ENCODE measurements around the gene RABL2A. TPM values are rescaled to one million over a fixed set of nuclear protein-coding genes. Genes with fewer than 3 reads are reported as not detected.
"Not testable (repeated sequence)": the region's sequence is repeated elsewhere in the genome, so short reads cannot be mapped to it uniquely, and the experiment has no call there.

Gene RABL2A
- total and polyA plus RNA-seq, 8 donors: 15.7 to 68.0 (median 53.4) TPM

DNA sequence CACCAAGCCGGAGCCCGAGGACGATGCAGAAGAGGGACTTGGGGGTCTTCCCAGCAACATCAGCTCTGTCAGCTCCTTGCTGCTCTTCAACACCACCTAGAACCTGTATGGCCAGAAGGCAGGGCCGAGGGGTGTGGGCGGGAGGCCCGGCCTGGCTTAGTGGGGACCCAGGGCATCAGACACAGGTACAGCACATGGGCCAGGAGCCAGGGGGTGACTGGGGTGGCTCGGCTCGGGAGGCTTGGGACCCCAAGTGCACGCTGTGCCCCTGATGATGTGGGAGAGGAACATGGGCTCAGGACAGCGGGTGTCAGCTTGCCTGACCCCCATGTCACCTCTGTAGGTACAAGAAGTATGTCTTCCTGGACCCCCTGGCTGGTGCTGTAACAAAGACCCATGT lies 31.3 kb upstream of the RABL2A start:
- H3K9me3 ChIP-seq; DNase-seq; H3K4me3 ChIP-seq; H3K27ac ChIP-seq; H3K36me3 ChIP-seq; ATAC-seq; intact Hi-C loops (cut with DNase I); H3K27me3 ChIP-seq: not testable (repeated sequence)
- peaks cover 0 to 11% of the 10 kb centered on the region in 2 donors for H3K4me1 ChIP-seq

DNA sequence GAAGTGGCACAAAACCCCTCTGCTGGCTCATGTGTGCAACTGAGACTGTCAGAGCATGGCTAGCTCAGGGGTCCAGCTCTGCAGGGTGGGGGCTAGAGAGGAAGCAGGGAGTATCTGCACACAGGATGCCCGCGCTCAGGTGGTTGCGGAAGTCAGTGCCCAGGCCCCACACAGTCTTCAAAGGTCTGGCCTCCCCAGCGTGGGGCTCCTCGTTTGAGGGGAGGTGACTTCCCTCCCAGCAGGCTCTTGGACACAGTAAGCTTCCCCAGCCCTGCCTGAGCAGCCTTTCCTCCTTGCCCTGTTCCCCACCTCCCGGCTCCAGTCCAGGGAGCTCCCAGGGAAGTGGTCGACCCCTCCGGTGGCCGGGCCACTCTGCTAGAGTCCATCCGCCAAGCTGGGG lies 29.9 kb upstream of the RABL2A start:
- H3K36me3 ChIP-seq; ATAC-seq; H3K4me1 ChIP-seq; H3K4me3 ChIP-seq; H3K9me3 ChIP-seq; intact Hi-C loops (cut with DNase I); H3K27ac ChIP-seq; DNase-seq; H3K27me3 ChIP-seq: not testable (repeated sequence)

DNA sequence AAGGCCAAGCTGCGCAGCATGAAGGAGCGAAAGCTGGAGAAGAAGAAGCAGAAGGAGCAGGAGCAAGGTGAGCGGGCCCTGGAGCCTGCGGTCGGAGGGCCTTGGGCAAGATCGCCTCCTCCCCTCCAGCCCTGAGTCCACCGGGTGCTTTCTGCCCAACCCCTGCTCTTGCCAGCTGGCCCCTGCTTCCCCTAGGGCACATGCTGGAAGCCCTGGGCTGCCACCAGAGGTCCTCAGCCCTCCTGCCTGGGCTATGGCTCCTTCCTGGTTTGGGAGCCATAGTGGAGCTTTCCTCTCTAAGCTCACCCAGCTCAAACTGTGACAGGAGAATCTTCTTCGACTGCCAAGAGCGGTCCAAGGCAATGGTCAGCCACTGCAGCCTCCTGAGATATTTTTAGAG lies 29.5 kb upstream of the RABL2A start:
- H3K36me3 ChIP-seq; H3K4me3 ChIP-seq; H3K27ac ChIP-seq; DNase-seq; H3K4me1 ChIP-seq; ATAC-seq; H3K9me3 ChIP-seq; intact Hi-C loops (cut with DNase I); H3K27me3 ChIP-seq: not testable (repeated sequence)

DNA sequence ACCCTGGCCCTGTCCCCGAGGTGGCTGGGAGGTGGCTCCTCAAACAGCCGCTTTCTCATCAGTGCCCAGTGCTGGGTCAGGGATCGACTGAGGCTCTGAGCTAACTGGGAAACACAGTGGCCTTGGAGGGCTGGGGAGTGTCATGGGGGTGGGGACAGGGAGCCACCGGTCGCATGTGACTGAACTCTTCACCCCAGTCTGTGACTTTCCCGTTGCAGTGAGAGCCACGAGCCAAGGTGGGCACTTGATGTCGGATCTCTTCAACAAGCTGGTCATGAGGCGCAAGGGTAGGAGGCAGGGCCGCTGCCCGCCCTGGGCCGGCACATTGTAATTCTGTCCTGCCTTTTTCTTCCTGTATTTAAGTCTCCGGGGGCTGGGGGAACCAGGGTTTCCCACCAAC lies 28.9 kb upstream of the RABL2A start:
- H3K27me3 ChIP-seq; H3K4me1 ChIP-seq; ATAC-seq; H3K9me3 ChIP-seq; H3K4me3 ChIP-seq; H3K27ac ChIP-seq; intact Hi-C loops (cut with DNase I); H3K36me3 ChIP-seq: not testable (repeated sequence)
- peak in 1 of 4 donors; percentile 55 for DNase-seq

DNA sequence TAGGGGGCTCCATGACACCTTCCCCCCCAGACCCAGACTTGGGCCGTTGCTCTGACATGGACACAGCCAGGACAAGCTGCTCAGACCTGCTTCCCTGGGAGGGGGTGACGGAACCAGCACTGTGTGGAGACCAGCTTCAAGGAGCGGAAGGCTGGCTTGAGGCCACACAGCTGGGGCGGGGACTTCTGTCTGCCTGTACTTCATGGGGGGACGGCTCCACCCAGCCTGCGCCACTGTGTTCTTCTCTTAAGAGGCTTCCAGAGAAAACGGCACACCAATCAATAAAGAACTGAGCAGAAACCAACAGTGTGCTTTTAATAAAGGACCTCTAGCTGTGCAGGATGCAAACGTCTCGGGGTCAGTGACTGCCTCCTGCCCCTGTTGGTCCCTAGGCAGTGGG lies 28.3 kb upstream of the RABL2A start:
- intact Hi-C loops (cut with DNase I); H3K27ac ChIP-seq; H3K36me3 ChIP-seq; ATAC-seq; H3K4me1 ChIP-seq; H3K4me3 ChIP-seq; DNase-seq; H3K27me3 ChIP-seq; H3K9me3 ChIP-seq: not testable (repeated sequence)

DNA sequence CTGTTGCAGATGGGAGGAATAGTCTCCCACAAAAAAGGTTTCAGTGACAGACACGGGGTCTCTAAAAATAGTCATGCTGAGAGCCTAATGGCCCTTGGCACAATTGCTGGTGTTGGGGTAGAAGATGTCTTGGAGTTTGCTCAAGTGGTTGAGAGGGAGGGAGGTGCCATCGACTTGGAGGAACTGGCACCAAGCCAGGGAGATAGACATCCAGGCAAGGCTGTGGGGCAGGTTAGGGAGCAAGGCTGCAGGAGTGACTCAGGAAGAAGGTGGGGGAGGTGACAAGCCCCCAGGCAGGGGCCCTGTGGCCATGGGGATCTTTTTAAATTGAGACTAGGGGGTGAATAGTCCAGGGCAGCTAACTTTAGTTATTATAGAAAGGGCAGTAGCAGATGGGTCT lies 27.9 kb upstream of the RABL2A start:
- H3K27ac ChIP-seq; DNase-seq; H3K9me3 ChIP-seq; H3K36me3 ChIP-seq; ATAC-seq; H3K4me3 ChIP-seq; H3K4me1 ChIP-seq; H3K27me3 ChIP-seq; intact Hi-C loops (cut with DNase I): not testable (repeated sequence)

DNA sequence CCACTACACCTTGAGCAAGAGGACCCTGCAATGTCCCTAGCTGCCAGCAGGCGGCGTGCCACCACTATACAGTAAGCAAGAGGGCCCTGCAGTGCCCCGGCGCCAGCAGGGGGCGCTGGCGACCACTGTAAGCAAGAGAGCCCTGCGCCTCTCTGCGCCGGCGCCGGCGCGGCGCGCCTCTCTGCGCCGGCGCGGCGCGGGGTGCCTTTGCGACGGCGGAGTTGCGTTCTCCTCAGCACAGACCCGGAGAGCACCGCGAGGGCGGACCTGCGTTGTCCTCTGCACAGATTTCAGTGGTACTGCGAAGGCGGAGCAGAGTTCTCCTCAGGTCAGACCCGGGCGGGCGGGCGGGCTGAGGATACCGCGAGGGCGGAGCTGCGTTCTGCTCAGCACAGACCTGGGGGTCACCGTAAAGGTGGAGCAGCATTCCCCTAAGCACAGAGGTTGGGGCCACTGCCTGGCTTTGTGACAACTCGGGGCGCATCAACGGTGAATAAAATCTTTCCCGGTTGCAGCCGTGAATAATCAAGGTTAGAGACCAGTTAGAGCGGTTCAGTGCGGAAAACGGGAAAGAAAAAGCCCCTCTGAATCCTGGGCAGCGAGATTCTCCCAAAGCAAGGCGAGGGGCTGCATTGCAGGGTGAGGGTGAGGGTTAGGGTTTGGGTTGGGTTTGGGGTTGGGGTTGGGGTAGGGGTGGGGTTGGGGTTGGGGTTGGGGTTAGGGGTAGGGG lies 24.9 kb upstream of the RABL2A start:
- H3K36me3 ChIP-seq; H3K27ac ChIP-seq; H3K27me3 ChIP-seq; H3K4me3 ChIP-seq; H3K4me1 ChIP-seq; ATAC-seq; H3K9me3 ChIP-seq; intact Hi-C loops (cut with DNase I): not testable (repeated sequence)
- DNase-seq: peak in 3 of 4 donors; percentile 49 to 87 (median 61)
- TF ChIP-seq, protein P1, sequence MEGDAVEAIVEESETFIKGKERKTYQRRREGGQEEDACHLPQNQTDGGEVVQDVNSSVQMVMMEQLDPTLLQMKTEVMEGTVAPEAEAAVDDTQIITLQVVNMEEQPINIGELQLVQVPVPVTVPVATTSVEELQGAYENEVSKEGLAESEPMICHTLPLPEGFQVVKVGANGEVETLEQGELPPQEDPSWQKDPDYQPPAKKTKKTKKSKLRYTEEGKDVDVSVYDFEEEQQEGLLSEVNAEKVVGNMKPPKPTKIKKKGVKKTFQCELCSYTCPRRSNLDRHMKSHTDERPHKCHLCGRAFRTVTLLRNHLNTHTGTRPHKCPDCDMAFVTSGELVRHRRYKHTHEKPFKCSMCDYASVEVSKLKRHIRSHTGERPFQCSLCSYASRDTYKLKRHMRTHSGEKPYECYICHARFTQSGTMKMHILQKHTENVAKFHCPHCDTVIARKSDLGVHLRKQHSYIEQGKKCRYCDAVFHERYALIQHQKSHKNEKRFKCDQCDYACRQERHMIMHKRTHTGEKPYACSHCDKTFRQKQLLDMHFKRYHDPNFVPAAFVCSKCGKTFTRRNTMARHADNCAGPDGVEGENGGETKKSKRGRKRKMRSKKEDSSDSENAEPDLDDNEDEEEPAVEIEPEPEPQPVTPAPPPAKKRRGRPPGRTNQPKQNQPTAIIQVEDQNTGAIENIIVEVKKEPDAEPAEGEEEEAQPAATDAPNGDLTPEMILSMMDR (IDR thresholded peaks at IDR 0.05): peak; percentile 28 to 43

DNA sequence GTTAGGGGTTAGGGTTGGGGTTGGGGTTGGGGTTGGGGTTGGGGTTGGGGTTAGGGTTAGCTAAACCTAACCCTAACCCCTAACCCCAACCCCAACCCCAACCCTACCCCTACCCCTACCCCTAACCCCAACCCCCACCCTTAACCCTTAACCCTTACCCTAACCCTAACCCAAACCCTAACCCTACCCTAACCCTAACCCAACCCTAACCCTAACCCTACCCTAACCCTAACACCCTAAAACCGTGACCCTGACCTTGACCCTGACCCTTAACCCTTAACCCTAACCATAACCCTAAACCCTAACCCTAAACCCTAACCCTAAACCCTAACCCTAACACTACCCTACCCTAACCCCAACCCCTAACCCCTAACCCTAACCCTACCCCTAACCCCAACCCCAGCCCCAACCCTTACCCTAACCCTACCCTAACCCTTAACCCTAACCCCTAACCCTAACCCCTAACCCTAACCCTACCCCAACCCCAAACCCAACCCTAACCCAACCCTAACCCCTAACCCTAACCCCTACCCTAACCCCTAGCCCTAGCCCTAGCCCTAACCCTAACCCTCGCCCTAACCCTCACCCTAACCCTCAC lies 24.1 kb upstream of the RABL2A start:
- H3K4me3 ChIP-seq: peak overlapping the region; percentile 25 to 42
- ATAC-seq (peak; percentile 81), DNase-seq (no peak)
- no peaks in the 10 kb centered on the region for H3K27me3 ChIP-seq
- H3K36me3 ChIP-seq: peaks cover 0 to 4% of the 10 kb centered on the region in 2 donors
- H3K27ac ChIP-seq: peak overlapping the region; percentile 79 to 90
- no peaks in the 10 kb centered on the region for H3K9me3 ChIP-seq
- intact Hi-C loops (cut with DNase I): no loop called here
- TF ChIP-seq, protein P1 (IDR thresholded peaks at IDR 0.05): no peak
- H3K4me1 ChIP-seq: peaks cover 0 to 6% of the 10 kb centered on the region in 2 donors

DNA sequence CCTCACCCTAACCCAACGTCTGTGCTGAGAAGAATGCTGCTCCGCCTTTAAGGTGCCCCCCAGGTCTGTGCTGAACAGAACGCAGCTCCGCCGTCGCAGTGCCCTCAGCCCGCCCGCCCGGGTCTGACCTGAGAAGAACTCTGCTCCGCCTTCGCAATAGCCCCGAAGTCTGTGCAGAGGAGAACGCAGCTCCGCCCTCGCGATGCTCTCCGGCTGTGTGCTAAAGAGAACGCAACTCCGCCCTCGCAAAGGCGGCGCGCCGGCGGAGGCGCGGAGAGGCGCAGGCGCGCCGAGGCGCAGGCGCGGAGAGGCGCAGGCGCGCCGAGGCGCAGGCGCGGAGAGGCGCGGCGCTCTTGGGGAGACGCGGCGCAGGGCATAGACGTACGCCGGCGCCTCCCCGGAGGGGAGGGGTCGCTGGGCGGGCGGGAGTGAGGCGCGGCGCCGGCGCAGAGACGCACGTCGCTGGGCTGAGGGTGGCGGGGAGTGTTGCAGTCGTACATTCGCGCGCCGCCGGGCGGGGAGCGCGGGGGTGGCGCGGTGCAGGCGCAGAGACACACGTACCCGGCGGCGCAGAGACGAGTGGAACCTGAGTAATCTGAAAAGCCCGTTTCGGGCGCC lies 23.5 kb upstream of the RABL2A start:
- ATAC-seq: peak; percentile 96
- H3K36me3 ChIP-seq; intact Hi-C loops (cut with DNase I); H3K9me3 ChIP-seq; H3K27me3 ChIP-seq; H3K4me1 ChIP-seq: not testable (repeated sequence)
- peak; percentile 89 to 94 (median 90) for DNase-seq
- H3K27ac ChIP-seq: peak overlapping the region; percentile 90 to 91
- H3K4me3 ChIP-seq: peak overlapping the region; percentile 25 to 42

Data from left lung (tissue), 10 donors.